GM12891 (cell line): ENCODE results near the gene PPP2R5D.
"Not testable (repeated sequence)": the region's sequence is repeated elsewhere in the genome, so short reads cannot be mapped to it uniquely, and the experiment has no call there.

Source experiments
- DNase-seq: peaks from one replicate; pipeline ENCODE4 v3.0.0; 2011; ENCODE audit warnings: low spot score; ENCODE audit not compliant: insufficient read length
- FAIRE-seq: peaks from 2 replicates; lab custom pipeline; 2011; peaks lifted over from hg19 to GRCh38; lab: Jason Lieb, UNC
- PAX5 ChIP-seq: IDR thresholded peaks from 2 replicates; pipeline ENCODE4 v1.6.1; 2011; ENCODE audit warnings: low read length, moderate library complexity, mild to moderate bottlenecking; ENCODE audit not compliant: insufficient read depth, severe bottlenecking
- POLR2A ChIP-seq: IDR thresholded peaks from 2 replicates; pipeline ENCODE4 v1.6.1; 2011; ENCODE audit warnings: low read depth, low read length, control low read depth
- POLR2AphosphoS5 ChIP-seq: IDR thresholded peaks from 2 replicates; pipeline ENCODE4 v1.6.1; 2011; ENCODE audit warnings: low read depth, low read length, control low read depth
- POU2F2 ChIP-seq: IDR thresholded peaks from 2 replicates; pipeline ENCODE4 v1.6.1; 2011; ENCODE audit warnings: low read depth, mild to moderate bottlenecking, control low read depth, low read length, moderate library complexity
- SPI1 ChIP-seq: IDR thresholded peaks from 2 replicates; pipeline ENCODE4 v1.6.1; 2011; ENCODE audit warnings: low read depth, low read length, control low read depth
- TAF1 ChIP-seq: IDR thresholded peaks from 2 replicates; pipeline ENCODE4 v1.6.1; 2011; ENCODE audit warnings: low read depth, low read length, control low read depth

PPP2R5D gene

DNA sequence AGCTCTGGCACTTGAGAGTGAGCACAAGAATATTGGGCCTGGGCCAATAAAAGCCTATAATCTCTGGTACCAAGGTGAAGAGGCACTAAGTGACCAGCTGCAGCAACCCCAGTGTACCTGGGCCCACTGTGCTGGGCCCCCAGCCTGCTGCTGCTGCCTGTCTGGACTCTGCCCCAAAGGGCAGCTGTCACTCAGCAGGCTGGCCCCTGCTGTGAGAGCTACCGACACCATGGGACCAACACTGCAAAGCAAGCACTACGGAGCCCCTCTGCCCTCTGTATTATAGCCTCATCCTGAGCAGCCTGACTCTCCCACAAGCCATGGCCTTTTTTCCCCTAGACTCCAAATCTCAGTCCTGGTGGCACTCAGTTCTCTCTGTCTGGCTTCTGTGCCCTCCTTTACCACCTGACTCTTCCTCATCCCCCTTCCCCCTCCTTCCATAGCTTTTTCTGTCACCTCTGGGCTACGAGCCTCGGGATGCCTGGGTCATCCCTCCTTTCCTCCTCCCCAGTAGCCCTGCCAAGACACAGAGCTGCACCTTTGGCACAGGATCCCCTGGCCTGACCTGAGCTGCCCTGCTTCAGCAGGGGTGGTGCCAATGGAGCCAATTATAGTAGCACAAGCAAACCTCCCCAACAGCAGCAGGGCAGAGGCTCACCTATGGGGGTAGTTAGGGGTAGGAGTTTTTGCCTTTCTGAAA, 51.3 kb downstream of the PPP2R5D start:
- TF ChIP-seq POLR2AphosphoS5 = no peak
- TF ChIP-seq POU2F2 = no peak
- no peak for TF ChIP-seq POLR2A
- no peak for TF ChIP-seq SPI1
- TF ChIP-seq PAX5 = no peak
- no peak for TF ChIP-seq TAF1
- FAIRE-seq = no peak
- no peak for DNase-seq

DNA sequence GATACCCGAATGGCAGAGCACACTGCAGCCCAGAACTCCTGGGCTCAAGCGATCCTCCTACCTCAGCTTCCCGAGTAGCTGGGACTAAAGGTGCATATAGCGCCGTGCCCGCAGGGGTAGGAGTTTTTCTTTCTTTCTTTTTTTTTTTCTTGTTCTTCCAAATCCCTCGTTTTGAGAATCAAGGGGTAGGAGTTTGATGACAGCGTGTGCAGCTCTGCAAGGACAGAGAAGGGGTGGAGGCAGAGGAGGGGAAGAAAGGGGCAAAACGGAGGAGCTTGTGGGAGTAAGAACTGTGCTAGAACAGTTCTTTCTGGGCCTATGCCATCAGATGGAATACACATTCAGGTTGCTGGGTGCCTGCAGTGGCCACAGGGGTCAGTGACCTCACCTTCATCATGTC, 52.3 kb downstream of the PPP2R5D start:
- TF ChIP-seq SPI1 (no peak), TAF1 (no peak), POLR2A (no peak), POU2F2 (no peak), POLR2AphosphoS5 (no peak)
- FAIRE-seq (no peak), DNase-seq (no peak)

GRCh38 chr6:43037197-43037596, 52.8 kb downstream of the PPP2R5D start:
- FAIRE-seq = no peak

GRCh38 chr6:43037706-43038105, 53.3 kb downstream of the PPP2R5D start:
- FAIRE-seq (no peak), DNase-seq (no peak)
- no peak for TF ChIP-seq POU2F2
- TF ChIP-seq SPI1 = no peak
- no peak for TF ChIP-seq TAF1
- no peak for TF ChIP-seq POLR2AphosphoS5
- no peak for TF ChIP-seq POLR2A

More at GRCh38 chr6:43037197-43037596, 52.8 kb downstream of the PPP2R5D start:
- no peak for TF ChIP-seq POU2F2
- DNase-seq = no peak

DNA sequence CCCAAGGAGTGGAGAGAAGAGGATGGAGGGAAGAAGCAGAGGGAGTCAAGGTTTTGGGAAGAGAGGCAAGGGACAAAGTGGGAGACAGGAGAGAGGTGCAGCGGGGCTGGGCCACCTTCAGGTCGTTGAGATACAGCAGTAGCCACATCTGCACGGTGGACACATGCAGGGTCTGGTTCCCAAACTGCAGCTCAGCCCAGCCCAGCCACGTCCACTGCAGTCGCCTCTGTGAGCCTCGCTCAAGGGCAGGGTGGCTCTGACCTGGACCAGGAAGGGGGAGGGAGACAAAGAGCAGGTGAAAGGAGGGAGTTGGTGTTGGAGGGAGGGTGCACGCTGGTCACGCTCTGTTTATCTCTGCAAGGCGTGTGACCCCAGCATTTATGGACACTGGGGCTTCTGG, 54.4 kb downstream of the PPP2R5D start:
- TF ChIP-seq SPI1 (no peak), POLR2AphosphoS5 (no peak), TAF1 (no peak), POLR2A (no peak), POU2F2 (no peak), PAX5 (no peak)
- DNase-seq (no peak), FAIRE-seq (no peak)

DNA sequence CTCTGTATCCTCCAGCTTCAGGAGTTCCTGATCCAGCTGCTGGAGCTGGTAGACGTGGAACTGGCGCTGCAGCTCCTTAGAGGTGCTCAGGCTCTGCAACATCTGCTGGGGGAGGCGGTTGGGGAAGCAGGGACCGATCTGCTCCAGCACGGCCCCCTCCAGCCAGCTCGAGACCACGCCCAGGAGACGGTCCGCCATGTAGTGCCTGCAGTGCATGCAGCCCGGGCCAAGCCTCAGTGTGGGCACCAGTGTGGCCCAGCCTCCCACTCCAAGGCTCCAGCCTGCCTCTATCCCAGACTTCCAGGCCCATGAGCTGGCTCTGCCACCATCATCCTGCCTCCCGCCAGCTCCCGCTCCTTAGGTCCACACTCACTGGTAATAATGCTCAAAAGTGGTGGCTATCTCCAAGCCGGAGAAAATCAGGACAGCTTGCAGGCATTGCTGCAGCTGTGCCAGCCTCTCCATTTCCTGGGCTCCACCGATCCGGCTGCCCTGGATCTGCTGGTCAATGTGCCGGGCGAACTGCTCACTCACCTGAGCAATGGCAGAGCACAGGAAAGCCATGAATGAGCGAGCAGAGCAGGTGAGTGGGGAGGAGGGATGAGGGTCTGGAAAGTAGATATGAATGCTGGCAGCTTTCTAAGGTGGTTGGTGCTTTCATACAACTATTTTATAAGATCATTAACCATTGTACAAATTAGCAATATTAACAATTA, 56.3 kb downstream of the PPP2R5D start:
- FAIRE-seq = no peak
- DNase-seq = no peak
- TF ChIP-seq POU2F2 (no peak), PAX5 (no peak), SPI1 (no peak)

- not testable (repeated sequence) for DNase-seq, FAIRE-seq
These were observed 57.1 kb downstream of the PPP2R5D start for GRCh38 chr6:43041475-43041874.

DNA sequence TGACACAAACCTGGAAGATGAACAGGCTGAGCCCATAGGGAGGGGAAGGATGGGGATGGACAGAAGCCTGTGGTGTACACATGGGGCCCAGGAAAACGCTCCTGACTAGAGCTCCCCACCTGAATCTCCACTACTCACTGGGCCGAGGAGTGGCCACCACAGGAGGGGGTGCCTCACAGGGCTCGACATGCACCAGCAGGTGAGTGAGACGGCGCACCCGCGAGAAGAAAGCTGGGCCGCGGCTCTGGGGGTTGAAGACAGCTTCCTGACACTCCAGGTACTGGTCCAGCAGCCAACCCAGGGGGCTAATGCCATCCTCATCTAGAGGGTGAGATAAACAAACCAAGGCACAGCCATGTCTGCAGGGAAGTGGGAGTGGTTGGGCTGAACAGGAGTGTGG, 58.9 kb downstream of the PPP2R5D start:
- no peak for FAIRE-seq

GRCh38 chr6:43045371-43045930, 61.1 kb downstream of the PPP2R5D start:
- TF ChIP-seq POLR2A (no peak), TAF1 (no peak), PAX5 (no peak), SPI1 (no peak), POLR2AphosphoS5 (no peak), POU2F2 (no peak)
- DNase-seq (no peak), FAIRE-seq (no peak)

More for the DNA sequence above, 58.9 kb downstream of the PPP2R5D start:
- DNase-seq = no peak
- TF ChIP-seq SPI1 (no peak), POU2F2 (no peak), POLR2A (no peak), TAF1 (no peak), PAX5 (no peak), POLR2AphosphoS5 (no peak)

GRCh38 chr6:43047998-43048397, 63.6 kb downstream of the PPP2R5D start:
- DNase-seq (no peak), FAIRE-seq (no peak)
- no peak for TF ChIP-seq POU2F2
- no peak for TF ChIP-seq POLR2A
- TF ChIP-seq POLR2AphosphoS5 = no peak
- no peak for TF ChIP-seq PAX5
- TF ChIP-seq SPI1 = no peak
- no peak for TF ChIP-seq TAF1
